Uterus (tissue), 2 donors: ENCODE data around the gene PLEKHG4B.

Source experiments
- CTCF ChIP-seq, 4 experiments: fragments of 200-600 bp in 2 of 4; fragments of 450-650 bp in 2 of 4; sonication (generic) in 2 of 4; IDR thresholded peaks; one replicate each; pipeline ENCODE4 v1.5.1; 2016 to 2019; ENCODE audit warnings: antibody characterized with exemption in 4 of 4, mild to moderate bottlenecking in 2 of 4, moderate library complexity in 1 of 4
- POLR2A ChIP-seq, 2 donors: fragments of 450-650 bp; IDR thresholded peaks; one replicate each; pipeline ENCODE4 v1.6.1; 2016; ENCODE audit warnings: antibody characterized with exemption in 2 of 2, mild to moderate bottlenecking in 1 of 2, moderate library complexity in 1 of 2

GRCh38 chr5:121432-121831 is 29.5 kb downstream of the PLEKHG4B start:
- no peak for TF ChIP-seq POLR2A (IDR thresholded peaks at IDR 0.05)
- TF ChIP-seq CTCF (IDR thresholded peaks at IDR 0.05), result no peak
